GM12892 (cell line): Measurements from ENCODE around the gene MAPK14.

ENCODE experiments used
- POLR2A ChIP-seq: IDR thresholded peaks from 2 replicates; pipeline ENCODE4 v1.6.1; 2011; ENCODE audit warnings: low read depth, low read length, control low read depth
- POLR2AphosphoS5 ChIP-seq: IDR thresholded peaks from 2 replicates; pipeline ENCODE4 v1.6.1; 2011; ENCODE audit warnings: low read depth, low read length, control low read depth
- TAF1 ChIP-seq: IDR thresholded peaks from 2 replicates; pipeline ENCODE4 v1.6.1; 2011; ENCODE audit warnings: low read depth, mild to moderate bottlenecking, control low read depth, low read length, borderline replicate concordance

GRCh38 chr6:36139991-36140710 is 112.5 kb downstream of the MAPK14 start:
- TF ChIP-seq TAF1 (no peak), POLR2A (no peak), POLR2AphosphoS5 (no peak)
